HG02678 (cell line): Measurements from ENCODE around the gene N4BP2.
"Not testable (repeated sequence)": the region's sequence is repeated elsewhere in the genome, so short reads cannot be mapped to it uniquely, and the experiment has no call there.

ENCODE experiments used
- ATAC-seq: cut with Tn5 transposase; IDR thresholded peaks from one replicate; pipeline ENCODE4 v1.9.1; 2021; ENCODE audit warnings: mild to moderate bottlenecking, moderate library complexity; ENCODE audit not compliant: unreplicated experiment

N4BP2 gene

GRCh38 chr4:40086421-40086820 is 29.8 kb downstream of the N4BP2 start:
- no peak for ATAC-seq

GRCh38 chr4:40087799-40088366 is 31.2 kb downstream of the N4BP2 start:
- ATAC-seq, result no peak

- ATAC-seq, result not testable (repeated sequence)
These were observed 36.8 kb downstream of the N4BP2 start for GRCh38 chr4:40093400-40093799.

GRCh38 chr4:40099010-40099409 is 42.4 kb downstream of the N4BP2 start:
- no peak for ATAC-seq

GRCh38 chr4:40107150-40107549 is 50.5 kb downstream of the N4BP2 start:
- ATAC-seq, result not testable (repeated sequence)

GRCh38 chr4:40112027-40112792 is 55.6 kb downstream of the N4BP2 start:
- ATAC-seq, result no peak

- ATAC-seq, result no peak
These were observed 57.6 kb downstream of the N4BP2 start for GRCh38 chr4:40114206-40114605.

GRCh38 chr4:40118861-40119260 is 62.2 kb downstream of the N4BP2 start:
- ATAC-seq, result no peak

GRCh38 chr4:40119344-40119743 is 62.7 kb downstream of the N4BP2 start:
- ATAC-seq, result no peak

GRCh38 chr4:40121515-40121914 is 64.9 kb downstream of the N4BP2 start:
- ATAC-seq, result no peak

GRCh38 chr4:40122941-40123340 is 66.3 kb downstream of the N4BP2 start:
- no peak for ATAC-seq

- no peak for ATAC-seq
These were observed 68.0 kb downstream of the N4BP2 start for GRCh38 chr4:40124690-40125089.

GRCh38 chr4:40130401-40131036 is 73.9 kb downstream of the N4BP2 start:
- no peak for ATAC-seq

- ATAC-seq, result no peak
These were observed 76.2 kb downstream of the N4BP2 start for GRCh38 chr4:40132816-40133215.

GRCh38 chr4:40134206-40134917 is 77.7 kb downstream of the N4BP2 start:
- no peak for ATAC-seq

GRCh38 chr4:40136202-40136601 is 79.6 kb downstream of the N4BP2 start:
- ATAC-seq, result not testable (repeated sequence)

GRCh38 chr4:40140196-40140595 is 83.5 kb downstream of the N4BP2 start:
- no peak for ATAC-seq

- not testable (repeated sequence) for ATAC-seq
These were observed 83.9 kb downstream of the N4BP2 start for GRCh38 chr4:40140597-40140996.

GRCh38 chr4:40143926-40144508 is 87.4 kb downstream of the N4BP2 start:
- no peak for ATAC-seq

GRCh38 chr4:40144716-40145115 is 88.1 kb downstream of the N4BP2 start:
- ATAC-seq, result no peak

- ATAC-seq, result not testable (repeated sequence)
These were observed 90.8 kb downstream of the N4BP2 start for GRCh38 chr4:40147490-40147889.
